Mesothelial cell of epicardium (in vitro differentiated cells): ENCODE measurements around the gene RAD54L2. TPM values are rescaled to one million over a fixed set of nuclear protein-coding genes. Genes with fewer than 3 reads are reported as not detected.
"Not testable (repeated sequence)": the region's sequence is repeated elsewhere in the genome, so short reads cannot be mapped to it uniquely, and the experiment has no call there.

Experiments
- DNase-seq, 2 experiments: peaks; one replicate each; pipeline ENCODE4 v3.0.0; 2021; ENCODE audit warnings: low spot score in 2 of 2; ENCODE audit not compliant: unreplicated experiment in 2 of 2
- H3K27ac Mint-ChIP-seq: 2 replicates; pipeline ENCODE4 v1.8.0; 2021; ENCODE audit warnings: mixed read lengths
- H3K27me3 Mint-ChIP-seq: 2 replicates; pipeline ENCODE4 v1.8.0; 2021; ENCODE audit warnings: low read depth, mixed read lengths
- H3K36me3 Mint-ChIP-seq: 2 replicates; pipeline ENCODE4 v1.8.0; 2021; ENCODE audit warnings: mixed read lengths
- H3K4me1 Mint-ChIP-seq: 2 replicates; pipeline ENCODE4 v1.8.0; 2021; ENCODE audit warnings: mixed read lengths
- H3K4me3 Mint-ChIP-seq: 2 replicates; pipeline ENCODE4 v1.8.0; 2021; ENCODE audit warnings: mild to moderate bottlenecking, moderate library complexity, mixed read lengths
- H3K9me3 Mint-ChIP-seq: 2 replicates; pipeline ENCODE4 v1.8.0; 2021; ENCODE audit warnings: mixed read lengths
- CTCF ChIP-seq: fragments of 200-600 bp; sonication (generic); IDR thresholded peaks from one replicate; pipeline ENCODE4 v1.5.0; 2021; ENCODE audit warnings: antibody characterized with exemption; ENCODE audit not compliant: unreplicated experiment
- total RNA-seq: library from RNA; stranded (reverse); gene quantifications from 3 replicates; pipeline ENCODE4 v1.2.1, GENCODE V29; 2021

Gene RAD54L2
- total RNA-seq, 1 donor from 2014 or later: 43.8 TPM

GRCh38 chr3:51539291-51539941 is 897 bp downstream of the RAD54L2 start:
- Mint-ChIP-seq H3K9me3 (no peaks in the 10 kb centered on the region), H3K4me3 (peak overlapping the region; percentile 86), H3K36me3 (peaks cover 5% of the 10 kb centered on the region), H3K27me3 (no peaks in the 10 kb centered on the region), H3K27ac (peak overlapping the region; percentile 92), H3K4me1 (peaks cover 18% of the 10 kb centered on the region)
- peak in 1 of 2 experiments; percentile 54 for DNase-seq
- no peak for TF ChIP-seq CTCF

GRCh38 chr3:51542596-51542995 is 4.1 kb downstream of the RAD54L2 start:
- not testable (repeated sequence) for H3K4me3 Mint-ChIP-seq, H3K27me3 Mint-ChIP-seq, H3K36me3 Mint-ChIP-seq, DNase-seq, H3K27ac Mint-ChIP-seq, H3K9me3 Mint-ChIP-seq
- peaks cover 18% of the 10 kb centered on the region for H3K4me1 Mint-ChIP-seq

GRCh38 chr3:51544011-51544775 is 5.7 kb downstream of the RAD54L2 start:
- Mint-ChIP-seq H3K4me1 (peaks cover 12% of the 10 kb centered on the region), H3K27ac (no peak overlapping the region), H3K4me3 (no peak overlapping the region), H3K36me3 (peaks cover 8% of the 10 kb centered on the region), H3K27me3 (no peaks in the 10 kb centered on the region), H3K9me3 (no peaks in the 10 kb centered on the region)
- DNase-seq: no peak
- no peak for TF ChIP-seq CTCF

GRCh38 chr3:51547274-51547673 is 8.8 kb downstream of the RAD54L2 start:
- TF ChIP-seq CTCF: no peak
- Mint-ChIP-seq H3K27me3 (no peaks in the 10 kb centered on the region), H3K27ac (no peak overlapping the region), H3K9me3 (no peaks in the 10 kb centered on the region), H3K4me3 (no peak overlapping the region), H3K4me1 (no peaks in the 10 kb centered on the region), H3K36me3 (peaks cover 5% of the 10 kb centered on the region)
- no peak for DNase-seq

- no peak overlapping the region for H3K27ac Mint-ChIP-seq
- no peak overlapping the region for H3K4me3 Mint-ChIP-seq
- no peaks in the 10 kb centered on the region for H3K27me3 Mint-ChIP-seq
- no peaks in the 10 kb centered on the region for H3K9me3 Mint-ChIP-seq
- no peaks in the 10 kb centered on the region for H3K4me1 Mint-ChIP-seq
- TF ChIP-seq CTCF: no peak
- DNase-seq: no peak
- H3K36me3 Mint-ChIP-seq: peaks cover 7% of the 10 kb centered on the region
These were observed 10.8 kb downstream of the RAD54L2 start for GRCh38 chr3:51549311-51549710.

GRCh38 chr3:51550080-51550819 is 11.7 kb downstream of the RAD54L2 start:
- Mint-ChIP-seq H3K4me3 (no peak overlapping the region), H3K36me3 (peaks cover 4% of the 10 kb centered on the region), H3K27ac (peak overlapping the region; percentile 47), H3K9me3 (no peaks in the 10 kb centered on the region), H3K4me1 (no peaks in the 10 kb centered on the region), H3K27me3 (no peaks in the 10 kb centered on the region)
- no peak for TF ChIP-seq CTCF
- DNase-seq: no peak
